GM18909 (cell line): ENCODE results near the gene TMEM89.

Experiments
- ATAC-seq: cut with Tn5 transposase; IDR thresholded peaks from one replicate; pipeline ENCODE4 v1.9.1; 2021; ENCODE audit warnings: mild to moderate bottlenecking; ENCODE audit not compliant: unreplicated experiment, poor library complexity

The TMEM89 gene

DNA sequence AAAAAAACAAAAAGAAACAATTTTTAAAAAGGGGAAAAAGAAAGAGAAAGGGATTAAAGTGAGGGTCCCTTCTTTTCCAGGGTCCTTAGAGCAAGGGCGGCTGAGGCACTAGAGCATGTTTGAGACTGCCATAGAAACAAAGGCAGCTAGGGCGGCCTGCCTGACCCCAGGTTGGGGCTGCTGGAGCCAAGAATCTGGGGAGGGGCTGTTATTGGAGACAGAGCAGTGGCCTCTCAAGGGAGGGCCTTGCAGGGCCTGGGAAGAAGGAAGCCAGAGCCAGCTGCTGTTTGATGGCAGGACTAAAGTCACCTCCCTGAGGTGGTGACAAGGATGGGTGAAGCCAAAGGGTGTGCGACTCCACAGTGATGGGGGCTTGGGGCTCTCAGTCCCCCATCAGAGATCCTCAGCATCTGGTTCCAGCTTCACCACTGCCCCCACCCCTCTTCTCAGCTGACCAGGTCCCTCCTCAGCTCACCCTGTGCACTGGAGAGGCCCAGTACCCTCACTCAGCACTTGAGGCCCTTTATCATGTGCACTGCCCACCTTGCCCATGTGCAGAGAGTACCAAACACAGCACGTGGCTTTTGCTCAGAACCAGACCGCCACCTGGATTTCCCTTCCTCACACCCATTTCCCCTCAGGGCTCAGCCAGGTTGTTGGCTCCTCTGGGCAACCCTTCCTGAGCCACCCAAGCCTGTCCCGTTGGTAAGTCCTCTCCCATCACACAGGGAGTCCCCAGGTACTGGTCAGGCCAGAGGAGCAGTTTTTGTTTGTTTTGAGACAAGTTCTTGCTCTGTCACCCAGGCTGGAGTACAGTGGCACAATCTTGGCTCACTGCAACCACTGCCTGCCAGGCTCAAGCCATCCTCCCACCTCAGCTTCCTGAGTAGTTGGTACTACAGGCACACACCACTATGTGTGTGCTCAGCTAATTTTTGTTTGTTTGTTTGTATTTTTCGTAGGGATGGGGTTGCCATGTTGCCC lies 1.7 kb downstream of the TMEM89 start:
- no peak for ATAC-seq

GRCh38 chr3:48617559-48617958 lies 4.0 kb downstream of the TMEM89 start:
- no peak for ATAC-seq

- ATAC-seq = no peak
These were observed 7.5 kb downstream of the TMEM89 start for GRCh38 chr3:48614044-48614443.

DNA sequence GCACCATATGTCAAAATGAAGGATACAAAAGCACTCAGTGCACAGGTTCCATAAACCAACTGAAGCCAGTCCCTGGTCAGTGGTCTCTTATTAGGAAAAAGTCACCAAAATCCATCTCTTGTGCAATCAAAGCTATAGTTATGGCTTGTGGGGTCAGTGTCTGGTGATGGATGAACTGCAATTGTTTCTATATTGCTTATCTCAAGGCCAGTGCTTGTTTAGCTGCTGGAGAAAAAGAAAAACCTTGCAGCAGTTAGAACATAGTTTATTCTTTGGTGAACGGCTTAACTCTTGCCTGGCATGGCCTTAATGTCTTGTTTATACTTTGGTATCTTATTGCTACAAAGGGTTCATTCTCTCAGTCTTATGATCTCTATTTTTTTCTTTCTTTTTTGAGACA lies 9.3 kb downstream of the TMEM89 start:
- no peak for ATAC-seq

DNA sequence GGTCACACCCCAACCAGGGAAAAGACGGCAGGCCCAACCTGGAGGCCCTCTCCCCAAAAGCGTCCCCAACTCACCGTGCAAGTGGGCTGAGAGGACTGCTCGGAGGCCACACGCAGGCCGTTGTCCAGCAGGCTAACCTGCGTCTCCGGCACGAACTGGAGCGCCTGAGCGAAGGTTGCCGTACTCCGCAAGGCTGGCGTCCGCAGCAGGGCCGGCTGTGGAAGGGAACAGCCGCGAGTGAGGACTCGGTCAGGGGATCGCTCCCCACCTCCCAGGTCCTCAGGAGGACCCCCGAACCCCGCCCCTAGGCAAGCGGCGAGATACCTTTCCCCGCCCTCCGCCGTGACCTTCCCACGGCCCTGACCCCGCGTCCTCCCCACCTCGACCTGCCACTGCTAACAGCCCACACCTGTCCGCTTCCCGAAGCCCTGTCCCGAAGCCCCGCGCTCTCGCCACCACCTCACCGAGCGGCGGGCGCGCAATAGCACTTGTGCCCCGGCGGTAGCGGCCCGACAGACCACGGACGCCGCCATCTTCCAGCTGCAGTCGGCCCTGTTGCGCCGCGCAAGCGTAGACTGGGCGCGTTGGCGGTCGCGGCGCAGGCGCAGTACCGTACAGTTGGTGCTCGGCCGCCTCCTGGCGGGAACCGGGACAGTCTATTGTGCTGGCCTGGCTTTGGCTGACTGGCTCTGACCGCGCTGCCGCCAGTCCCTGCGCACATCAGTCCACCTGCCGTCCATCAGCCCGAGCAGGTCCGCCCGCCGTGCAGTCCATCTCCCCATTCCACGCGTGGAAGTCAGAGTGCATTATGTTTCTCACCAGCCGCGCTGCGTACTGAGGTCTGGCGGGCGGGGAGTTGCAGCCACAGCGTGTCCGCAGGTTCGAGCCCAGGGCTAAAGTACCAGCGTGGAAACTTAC lies 12.2 kb downstream of the TMEM89 start, which contains the start of gene UQCRC1:
TSS of gene UQCRC1 (minus strand) at position 559 of the 918 bp plus-strand sequence. CDS start at position 533, 26 bp downstream.
- peak; percentile 92 for ATAC-seq

- no peak for ATAC-seq
These were observed 14.1 kb downstream of the TMEM89 start for GRCh38 chr3:48607519-48607918.

- no peak for ATAC-seq
These were observed 20.0 kb downstream of the TMEM89 start for GRCh38 chr3:48601622-48601994.

- no peak for ATAC-seq
These were observed 20.6 kb downstream of the TMEM89 start for GRCh38 chr3:48600711-48601621.

- ATAC-seq = no peak
These were observed 21.9 kb downstream of the TMEM89 start for GRCh38 chr3:48599509-48600285.

DNA sequence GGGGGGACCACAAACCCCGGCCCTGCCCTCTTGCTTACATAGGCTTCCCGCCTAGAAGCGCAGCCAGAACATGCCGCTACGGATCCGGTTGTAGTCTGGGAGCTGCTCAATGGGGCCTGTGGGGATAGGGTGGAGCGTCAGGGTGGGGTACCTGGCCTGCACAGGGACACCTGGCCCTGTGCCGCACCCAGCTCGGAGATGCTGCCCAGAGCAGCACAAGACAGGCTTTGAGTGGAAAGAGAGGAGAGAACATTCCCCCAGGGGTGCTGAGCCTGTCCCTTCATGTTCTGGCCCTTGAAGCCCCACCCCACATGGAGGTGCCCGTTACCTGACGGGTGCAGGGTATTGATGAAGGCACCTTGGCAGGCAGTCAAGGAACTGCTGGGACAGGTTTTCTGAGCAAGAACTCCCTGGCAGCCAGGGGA lies 22.5 kb downstream of the TMEM89 start:
- no peak for ATAC-seq

DNA sequence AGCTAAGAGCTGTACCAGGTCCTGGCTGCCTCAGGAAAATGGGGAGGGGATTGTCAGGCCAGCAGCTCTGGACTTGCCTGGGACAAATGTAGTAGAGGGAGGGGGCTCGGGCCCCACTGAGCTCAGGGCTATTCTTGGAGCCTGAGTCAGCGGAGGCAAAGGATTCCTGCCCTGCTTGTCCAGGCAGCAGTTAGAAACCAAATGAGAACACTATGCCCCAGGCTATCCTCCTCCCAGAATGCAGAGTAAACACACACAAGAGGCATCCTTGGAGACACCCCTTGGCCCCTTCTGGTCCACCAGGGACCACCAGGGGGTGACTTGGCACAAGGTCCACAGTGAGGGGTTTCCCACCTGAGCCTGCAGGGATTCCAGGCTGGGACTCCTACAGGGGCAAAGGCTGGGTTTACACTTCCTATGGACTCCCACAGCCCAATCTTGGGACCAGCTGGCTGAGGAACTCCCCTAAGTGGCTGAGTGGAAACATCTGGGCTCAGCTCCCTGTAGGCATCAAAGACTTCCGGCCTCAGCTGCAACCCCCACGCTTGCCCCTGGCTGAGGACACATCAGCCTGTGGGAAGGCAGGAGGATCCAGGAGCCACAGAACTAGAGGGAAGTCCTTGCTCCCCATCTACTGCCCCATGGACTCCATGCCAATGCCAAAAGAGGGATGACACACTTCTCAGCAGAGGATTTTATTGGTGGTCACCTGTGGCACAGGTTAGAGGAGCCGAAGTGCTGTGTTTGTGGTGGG lies 23.1 kb downstream of the TMEM89 start:
- no peak for ATAC-seq

DNA sequence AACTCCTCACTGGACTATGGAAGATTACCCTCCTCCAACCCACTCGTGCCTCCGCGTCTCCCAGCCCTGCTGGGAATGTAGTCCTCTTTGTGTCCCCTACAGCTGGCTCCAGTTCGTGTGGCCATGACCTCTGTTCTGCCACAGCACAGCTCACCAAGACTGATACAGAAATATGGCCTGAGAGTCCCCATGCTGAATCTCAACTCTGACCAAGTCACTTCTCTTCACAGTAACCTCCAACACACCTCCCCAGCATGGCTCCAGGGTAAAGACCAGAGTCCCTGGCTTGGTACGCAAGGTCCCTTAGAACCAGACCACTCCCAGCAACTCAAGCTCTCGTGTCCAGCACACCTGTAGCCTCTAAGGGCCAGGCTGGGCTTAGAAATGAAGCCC lies 24.2 kb downstream of the TMEM89 start:
- ATAC-seq = no peak

DNA sequence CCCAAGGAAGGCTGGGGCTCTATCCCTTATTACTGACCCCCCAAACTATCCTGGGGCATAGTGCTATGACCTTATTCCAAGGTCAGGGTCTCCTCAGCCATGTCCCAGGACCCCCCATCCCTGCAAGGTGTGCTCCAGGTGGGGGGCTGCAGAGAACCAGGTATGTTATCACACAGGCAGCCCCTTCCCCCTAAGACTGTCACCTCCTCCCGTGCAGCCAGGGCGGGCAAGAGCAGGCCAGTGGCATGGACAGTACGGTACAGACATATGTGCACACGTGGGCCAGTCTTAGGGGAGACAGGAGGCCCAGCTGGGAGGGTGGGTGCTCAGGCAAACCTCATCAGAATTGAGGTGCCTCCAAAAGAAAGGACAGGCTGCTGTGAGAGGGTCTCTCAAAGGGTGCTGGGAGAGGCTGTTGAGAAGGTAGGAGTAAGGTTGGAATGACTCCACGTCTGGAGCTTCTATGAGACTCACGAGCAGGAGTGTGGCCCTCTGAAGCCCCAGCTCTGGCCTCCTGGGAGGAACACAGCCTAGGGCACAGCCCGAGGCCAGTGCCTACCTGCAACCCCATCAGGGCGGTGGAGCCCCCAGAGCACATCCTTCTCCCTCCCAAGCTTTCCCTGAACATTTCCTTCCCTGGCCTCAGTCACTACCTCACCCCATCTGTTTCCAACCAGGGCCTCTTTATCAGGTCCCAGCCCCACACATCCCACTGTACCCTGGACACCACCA lies 24.7 kb downstream of the TMEM89 start:
- ATAC-seq = no peak

DNA sequence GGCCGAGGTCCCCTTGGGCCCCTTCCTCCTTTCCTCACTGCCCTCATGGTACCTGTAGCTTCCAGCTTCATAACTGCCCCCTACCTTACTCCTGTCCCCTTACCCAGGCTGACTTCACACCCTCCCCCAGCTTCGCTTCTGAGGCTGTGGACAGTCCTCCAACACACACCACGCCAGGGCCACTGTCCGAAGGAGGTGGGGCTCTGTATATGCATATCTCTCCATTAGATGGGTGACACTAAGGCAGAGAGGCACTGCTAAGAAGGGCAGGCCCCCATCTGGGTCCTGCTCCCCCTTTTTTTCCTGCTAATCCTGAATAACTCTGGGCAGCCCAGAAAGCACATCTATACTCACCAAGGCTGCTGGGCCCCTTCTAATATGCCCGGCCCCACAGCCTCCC lies 25.4 kb downstream of the TMEM89 start:
- no peak for ATAC-seq

GRCh38 chr3:48595526-48596121 lies 25.9 kb downstream of the TMEM89 start:
- no peak for ATAC-seq

GRCh38 chr3:48595075-48595525 lies 26.5 kb downstream of the TMEM89 start, which contains the start of gene COL7A1:
Gene COL7A1, minus strand, starts transcription at chr3:48595329. Its CDS starts 170 bp downstream, at chr3:48595159.
- no peak for ATAC-seq

- ATAC-seq = no peak
These were observed 27.0 kb downstream of the TMEM89 start for GRCh38 chr3:48594417-48595049.
